OCI-M2 (cell line): ENCODE data around the gene NXPE3.
A peak's percentile ranks its signal among the peaks of the same experiment; 100 is the strongest.

Experiments used
- DNase-seq: peaks from one replicate; lab custom pipeline; 2025; ENCODE audit not compliant: unreplicated experiment; lab: John Stamatoyannopoulos, UW

Gene NXPE3

GRCh38 chr3:101828276-101828675, 49.3 kb downstream of the NXPE3 start:
- DNase-seq = no peak

- DNase-seq = no peak
Measured at GRCh38 chr3:101828691-101829436, 49.9 kb downstream of the NXPE3 start.

GRCh38 chr3:101829437-101829830, 50.4 kb downstream of the NXPE3 start:
- DNase-seq = no peak

GRCh38 chr3:101829874-101830273, 50.9 kb downstream of the NXPE3 start:
- no peak for DNase-seq

GRCh38 chr3:101833446-101833974, 54.5 kb downstream of the NXPE3 start:
- DNase-seq = no peak

- DNase-seq = no peak
Measured at GRCh38 chr3:101835676-101836075, 56.7 kb downstream of the NXPE3 start.

- DNase-seq = no peak
Measured at GRCh38 chr3:101836160-101836559, 57.1 kb downstream of the NXPE3 start.

GRCh38 chr3:101836652-101837598, 57.9 kb downstream of the NXPE3 start:
- DNase-seq = no peak

- DNase-seq = no peak
Measured at GRCh38 chr3:101838691-101839090, 59.7 kb downstream of the NXPE3 start.

- no peak for DNase-seq
Measured at GRCh38 chr3:101840066-101840465, 61.1 kb downstream of the NXPE3 start.

- DNase-seq = no peak
Measured at GRCh38 chr3:101842245-101842934, 63.4 kb downstream of the NXPE3 start.

GRCh38 chr3:101842935-101843330, 63.9 kb downstream of the NXPE3 start:
- no peak for DNase-seq

GRCh38 chr3:101845425-101845824, 66.4 kb downstream of the NXPE3 start:
- no peak for DNase-seq

- DNase-seq = no peak
Measured at GRCh38 chr3:101846709-101847108, 67.7 kb downstream of the NXPE3 start.

GRCh38 chr3:101847328-101847727, 68.3 kb downstream of the NXPE3 start:
- DNase-seq = no peak

GRCh38 chr3:101848326-101848725, 69.3 kb downstream of the NXPE3 start:
- no peak for DNase-seq

- peak; percentile 30 for DNase-seq
Measured at GRCh38 chr3:101848754-101849713, 70.0 kb downstream of the NXPE3 start, which contains the start of gene NFKBIZ. Gene NFKBIZ (plus strand): TSS chr3:101849514. CDS start chr3:101849629, 115 bp downstream.

GRCh38 chr3:101849714-101850245, 70.8 kb downstream of the NXPE3 start:
- DNase-seq = no peak

- DNase-seq = peak; percentile 12
Measured at GRCh38 chr3:101850246-101851051, 71.4 kb downstream of the NXPE3 start.
